Coronary artery (tissue), 2 donors: ENCODE data around the gene KLHDC8B.

Experiments used
- DNase-seq: peaks from one replicate; pipeline ENCODE4 v3.0.0-alpha.2; 2017; ENCODE audit warnings: low spot score
- H3K27ac ChIP-seq, 2 donors: fragments of 200-600 bp; sonication (generic); one replicate each; pipeline ENCODE4 v1.5.1; 2016 to 2019
- H3K4me3 ChIP-seq: fragments of 200-600 bp; sonication (generic); 2 replicates; pipeline ENCODE4 v1.5.1; 2016; ENCODE audit warnings: mild to moderate bottlenecking, moderate library complexity
- CTCF ChIP-seq: fragments of 200-600 bp; sonication (generic); IDR thresholded peaks from one replicate; pipeline ENCODE4 v1.5.1; 2019; ENCODE audit warnings: antibody characterized with exemption

KLHDC8B gene

GRCh38 chr3:49171119-49171774, at the start of gene KLHDC8B:
Gene KLHDC8B (plus strand): TSS chr3:49171598. CDS start chr3:49172770, 1,172 bp downstream.
- peak; percentile 96 for TF ChIP-seq CTCF
- peak; percentile 89 for DNase-seq
- peak within 1 kb of the TSS; percentile 92 to 93 for H3K27ac ChIP-seq
- H3K4me3 ChIP-seq = peak within 1 kb of the TSS; percentile 86

- no peak overlapping the region for H3K27ac ChIP-seq
- no peak for TF ChIP-seq CTCF
- no peak for DNase-seq
- no peak overlapping the region for H3K4me3 ChIP-seq
These were observed 49.4 kb upstream of the KLHDC8B start for GRCh38 chr3:49122022-49122421.

- TF ChIP-seq CTCF = no peak
- Histone ChIP-seq H3K27ac (no peak overlapping the region), H3K4me3 (no peak overlapping the region)
- DNase-seq = no peak
These were observed 48.9 kb upstream of the KLHDC8B start for GRCh38 chr3:49122451-49122850.

- no peak for TF ChIP-seq CTCF
- no peak for DNase-seq
- Histone ChIP-seq H3K27ac (no peak overlapping the region), H3K4me3 (no peak overlapping the region)
These were observed 48.4 kb upstream of the KLHDC8B start for GRCh38 chr3:49122886-49123545.

- DNase-seq = no peak
- H3K27ac ChIP-seq = no peak overlapping the region
- no peak overlapping the region for H3K4me3 ChIP-seq
- no peak for TF ChIP-seq CTCF
These were observed 47.7 kb upstream of the KLHDC8B start for GRCh38 chr3:49123687-49124086.

GRCh38 chr3:49124203-49124602, 47.2 kb upstream of the KLHDC8B start:
- no peak overlapping the region for H3K27ac ChIP-seq
- DNase-seq = no peak
- TF ChIP-seq CTCF = no peak
- no peak overlapping the region for H3K4me3 ChIP-seq
